Measurements from ENCODE around the gene ARFGEF2. TPM values are rescaled to one million over a fixed set of nuclear protein-coding genes. Genes with fewer than 3 reads are reported as not detected.
"Not testable (repeated sequence)": the region's sequence is repeated elsewhere in the genome, so short reads cannot be mapped to it uniquely, and the experiment has no call there.

Gene ARFGEF2
- total RNA-seq, 4 donors from 2014 or later = 34.7 to 36.2 (median 35.2) TPM

DNA sequence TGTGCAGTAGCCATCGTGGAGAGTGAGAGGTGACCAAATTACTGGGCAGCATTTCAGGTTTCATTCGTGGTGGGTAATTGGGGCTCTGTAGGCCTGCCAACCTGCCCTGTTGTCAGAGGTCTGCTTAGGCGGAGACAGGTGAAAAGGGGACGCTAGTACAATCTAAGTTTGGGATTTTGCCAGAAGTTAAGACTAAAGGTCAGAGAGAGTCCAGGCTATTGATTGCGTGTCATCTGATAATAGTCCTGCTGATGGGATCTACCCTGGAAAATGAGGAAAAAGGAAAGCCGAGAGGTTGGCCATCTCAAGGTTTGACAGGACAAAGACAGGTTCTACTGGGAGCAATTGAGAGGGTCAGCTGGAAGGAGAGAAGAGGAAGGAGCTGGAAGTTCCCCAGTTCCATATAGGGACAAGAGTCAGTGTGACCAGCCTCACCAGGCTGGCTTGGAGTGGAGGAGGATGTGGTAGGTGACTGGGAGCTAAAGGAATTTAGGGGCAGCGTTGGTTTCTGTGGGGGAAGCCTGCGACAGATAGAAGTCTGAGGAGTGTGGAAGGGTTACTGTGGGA, 10.9 kb downstream of the ARFGEF2 start:
- TF ChIP-seq, protein P1, sequence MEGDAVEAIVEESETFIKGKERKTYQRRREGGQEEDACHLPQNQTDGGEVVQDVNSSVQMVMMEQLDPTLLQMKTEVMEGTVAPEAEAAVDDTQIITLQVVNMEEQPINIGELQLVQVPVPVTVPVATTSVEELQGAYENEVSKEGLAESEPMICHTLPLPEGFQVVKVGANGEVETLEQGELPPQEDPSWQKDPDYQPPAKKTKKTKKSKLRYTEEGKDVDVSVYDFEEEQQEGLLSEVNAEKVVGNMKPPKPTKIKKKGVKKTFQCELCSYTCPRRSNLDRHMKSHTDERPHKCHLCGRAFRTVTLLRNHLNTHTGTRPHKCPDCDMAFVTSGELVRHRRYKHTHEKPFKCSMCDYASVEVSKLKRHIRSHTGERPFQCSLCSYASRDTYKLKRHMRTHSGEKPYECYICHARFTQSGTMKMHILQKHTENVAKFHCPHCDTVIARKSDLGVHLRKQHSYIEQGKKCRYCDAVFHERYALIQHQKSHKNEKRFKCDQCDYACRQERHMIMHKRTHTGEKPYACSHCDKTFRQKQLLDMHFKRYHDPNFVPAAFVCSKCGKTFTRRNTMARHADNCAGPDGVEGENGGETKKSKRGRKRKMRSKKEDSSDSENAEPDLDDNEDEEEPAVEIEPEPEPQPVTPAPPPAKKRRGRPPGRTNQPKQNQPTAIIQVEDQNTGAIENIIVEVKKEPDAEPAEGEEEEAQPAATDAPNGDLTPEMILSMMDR (IDR thresholded peaks at IDR 0.05) = no peak
- ATAC-seq (ENCODE audit: low FRiP score) (no peak), DNase-seq (ENCODE audit: low spot score) (no peak)

DNA sequence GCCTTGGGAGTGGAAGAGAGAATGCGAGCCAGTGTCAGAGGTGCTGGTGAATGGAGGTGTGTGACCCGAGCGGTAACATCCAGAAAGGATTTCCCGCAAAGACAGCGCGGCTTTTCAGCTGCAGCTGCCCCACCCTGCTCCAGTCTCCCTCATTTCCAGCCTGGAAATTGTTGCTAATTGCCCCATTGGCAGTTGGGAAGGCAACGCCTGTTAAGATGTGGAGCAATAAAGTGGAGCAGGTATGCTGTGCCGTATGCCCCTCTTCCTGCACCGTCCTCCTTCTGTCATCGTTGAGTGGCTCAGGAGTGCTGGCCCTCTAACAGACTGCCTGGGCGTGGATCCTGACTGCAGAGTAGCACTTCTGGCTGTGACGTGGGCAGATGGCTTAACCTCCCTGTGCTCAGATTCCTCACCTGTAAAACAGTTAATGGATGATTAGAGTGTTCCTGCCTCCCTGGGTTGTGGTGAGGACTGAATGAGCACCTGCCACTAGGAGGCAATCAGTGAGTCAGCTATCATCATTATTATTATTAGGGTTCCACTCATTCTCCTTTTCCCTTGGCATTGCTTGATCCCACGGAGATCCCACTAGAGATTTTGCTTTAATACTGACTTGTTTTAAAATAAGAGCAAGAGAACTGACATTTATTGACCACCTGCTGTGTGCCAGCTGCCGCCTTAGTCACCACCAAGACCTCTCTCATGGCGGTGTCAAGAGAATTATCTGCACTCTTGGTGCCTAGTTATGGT, 11.7 kb downstream of the ARFGEF2 start:
- TF ChIP-seq, protein P1 (IDR thresholded peaks at IDR 0.05) = no peak
- no peak for DNase-seq (ENCODE audit: low spot score)
- no peak for ATAC-seq (ENCODE audit: low FRiP score)

DNA sequence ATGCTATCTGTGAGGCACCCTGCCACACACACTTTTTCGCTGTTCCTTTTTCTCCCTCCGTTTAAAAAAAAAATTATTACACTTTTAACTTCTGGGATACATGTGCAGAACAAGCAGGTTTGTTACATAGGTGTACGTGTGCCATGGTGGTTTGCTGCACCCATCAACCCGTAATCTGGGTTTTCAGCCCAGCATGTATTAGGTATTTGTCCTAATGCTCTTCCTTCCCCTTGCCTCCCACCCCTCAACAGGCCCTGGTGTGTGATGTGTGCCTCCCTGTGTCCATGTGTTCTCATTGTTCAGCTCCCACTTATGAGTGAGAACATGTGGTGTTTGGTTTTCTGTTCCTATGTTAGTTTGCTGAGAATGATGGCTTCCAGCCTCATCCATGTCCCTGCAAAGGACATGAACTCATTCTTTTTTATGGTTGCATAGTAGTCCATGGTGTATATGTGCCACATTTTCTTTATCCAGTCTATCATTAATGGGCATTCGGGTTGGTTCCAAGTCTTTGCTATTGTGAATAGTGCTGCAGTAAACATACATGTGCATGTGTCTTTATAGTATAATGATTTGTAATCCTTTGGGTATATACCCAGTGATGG, 12.9 kb downstream of the ARFGEF2 start:
- not testable (repeated sequence) for ATAC-seq (ENCODE audit: low FRiP score); DNase-seq (ENCODE audit: low spot score)

- not testable (repeated sequence) for ATAC-seq (ENCODE audit: low FRiP score); DNase-seq (ENCODE audit: low spot score)
Measured at GRCh38 chr20:48934966-48935365, 13.5 kb downstream of the ARFGEF2 start.

DNA sequence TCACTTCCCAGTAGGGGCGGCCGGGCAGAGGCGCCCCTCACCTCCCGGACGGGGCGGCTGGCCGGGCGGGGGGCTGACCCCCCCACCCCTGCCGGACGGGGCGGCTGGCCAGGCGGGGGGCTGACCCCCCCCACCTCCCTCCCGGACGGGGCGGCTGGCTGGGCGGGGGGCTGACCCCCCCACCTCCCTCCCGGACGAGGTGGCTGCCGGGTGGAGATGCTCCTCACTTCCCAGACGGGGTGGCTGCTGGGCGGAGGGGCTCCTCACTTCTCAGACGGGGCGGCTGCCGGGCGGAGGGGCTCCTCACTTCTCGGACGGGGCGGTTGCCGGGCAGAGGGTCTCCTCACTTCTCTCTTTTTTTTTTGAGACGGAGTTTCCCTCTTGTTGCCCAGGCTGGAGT, 14.7 kb downstream of the ARFGEF2 start:
- ATAC-seq (ENCODE audit: low FRiP score) = not testable (repeated sequence)

DNA sequence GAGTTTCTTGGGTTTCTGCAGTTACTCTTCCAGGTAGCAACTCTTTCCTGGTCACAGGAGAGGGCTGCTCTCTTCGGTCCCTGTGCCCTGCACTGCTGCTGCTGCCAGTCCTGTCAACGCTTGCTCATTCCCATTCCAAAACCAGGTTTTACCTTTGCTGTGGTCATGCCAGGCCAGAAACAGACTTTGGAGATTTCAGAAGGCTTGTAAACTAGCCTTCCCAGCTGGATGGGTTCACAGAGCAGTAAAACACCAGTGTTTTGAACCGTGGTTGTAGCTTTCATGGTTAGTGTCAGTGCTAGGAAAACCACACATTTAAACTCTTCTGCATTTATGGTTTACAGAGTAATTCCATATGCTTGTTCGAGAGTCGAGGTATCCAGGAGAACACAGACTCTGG, 16.2 kb downstream of the ARFGEF2 start:
- TF ChIP-seq, protein P1 (IDR thresholded peaks at IDR 0.05) = no peak
- DNase-seq (ENCODE audit: low spot score) (no peak), ATAC-seq (ENCODE audit: low FRiP score) (no peak)

More for the DNA sequence above, 14.7 kb downstream of the ARFGEF2 start:
- not testable (repeated sequence) for DNase-seq (ENCODE audit: low spot score)

- DNase-seq (ENCODE audit: low spot score) (no peak), ATAC-seq (ENCODE audit: low FRiP score) (no peak)
- TF ChIP-seq, protein P1 (IDR thresholded peaks at IDR 0.05) = no peak
Measured at GRCh38 chr20:48938670-48939069, 17.2 kb downstream of the ARFGEF2 start.

GRCh38 chr20:48940170-48940569, 18.7 kb downstream of the ARFGEF2 start:
- TF ChIP-seq, protein P1 (IDR thresholded peaks at IDR 0.05) = no peak
- ATAC-seq (ENCODE audit: low FRiP score) (no peak), DNase-seq (ENCODE audit: low spot score) (no peak)
